HG03457 (cell line): ENCODE measurements around the gene TEX14.

Experiments used
- ATAC-seq: cut with Tn5 transposase; IDR thresholded peaks from one replicate; pipeline ENCODE4 v1.9.1; 2021; ENCODE audit warnings: moderate number of reproducible peaks; ENCODE audit not compliant: unreplicated experiment

The TEX14 gene

DNA sequence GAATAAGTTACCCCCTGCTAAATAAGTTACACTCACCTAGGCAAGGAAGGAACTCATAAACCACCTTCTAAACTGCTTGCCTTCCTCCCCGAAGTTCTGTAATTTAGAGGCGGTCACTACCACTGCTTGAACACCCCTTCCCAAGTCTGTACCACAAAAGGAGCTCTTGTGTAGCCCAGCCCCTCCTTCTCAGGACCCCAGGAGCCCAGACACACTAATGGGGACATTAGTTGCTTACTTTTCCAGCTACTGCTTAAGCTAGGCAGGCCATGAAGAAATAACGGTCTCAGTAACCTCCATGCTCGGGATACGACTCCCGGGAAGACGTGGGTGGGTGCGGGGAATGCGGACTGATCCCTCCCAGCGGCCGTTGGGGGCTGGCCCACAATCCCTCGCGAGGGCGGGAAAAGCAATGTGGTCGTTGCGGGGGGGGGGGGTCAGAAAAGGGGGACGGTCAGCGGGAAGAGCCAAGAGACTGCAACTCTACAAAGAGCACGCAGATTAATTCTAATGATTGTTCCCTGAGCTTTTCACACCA lies at the start of gene TEX14:
TEX14 (minus strand) TSS at position 345 of the 538 bp plus-strand sequence. CDS start 40,044 bp downstream, outside the sequence.
- ATAC-seq = no peak

DNA sequence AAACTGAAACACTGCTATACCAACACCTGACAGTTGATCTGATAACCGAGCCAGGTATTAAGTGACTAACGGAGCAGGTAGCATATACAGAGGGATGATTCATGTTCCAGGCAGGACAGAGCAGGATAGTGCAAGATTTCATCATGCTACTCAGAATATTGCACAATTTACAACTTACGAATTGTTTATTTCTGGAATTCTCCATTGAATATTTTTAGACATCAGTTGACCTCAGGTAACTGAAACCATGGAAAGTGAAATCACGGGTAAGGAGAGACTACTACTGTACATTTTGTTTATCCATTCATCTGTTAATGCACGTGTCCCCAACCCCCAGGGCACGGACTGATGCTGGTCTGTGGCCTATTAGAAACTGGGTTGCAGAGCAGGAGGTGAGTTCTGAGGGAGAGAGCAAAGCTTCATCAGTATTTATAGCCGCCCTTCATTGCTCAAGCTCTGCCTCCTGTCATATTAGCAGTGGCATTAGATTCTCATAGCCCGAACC lies 49.3 kb upstream of the TEX14 start:
- ATAC-seq = no peak

GRCh38 chr17:58734811-58735210 lies 43.0 kb upstream of the TEX14 start:
- ATAC-seq = no peak

GRCh38 chr17:58734040-58734439 lies 42.2 kb upstream of the TEX14 start:
- ATAC-seq = no peak

- no peak for ATAC-seq
Measured at GRCh38 chr17:58730937-58731336, 39.1 kb upstream of the TEX14 start.

GRCh38 chr17:58728798-58729197 lies 37.0 kb upstream of the TEX14 start:
- ATAC-seq = no peak

- no peak for ATAC-seq
Measured at GRCh38 chr17:58722696-58723095, 30.9 kb upstream of the TEX14 start.

DNA sequence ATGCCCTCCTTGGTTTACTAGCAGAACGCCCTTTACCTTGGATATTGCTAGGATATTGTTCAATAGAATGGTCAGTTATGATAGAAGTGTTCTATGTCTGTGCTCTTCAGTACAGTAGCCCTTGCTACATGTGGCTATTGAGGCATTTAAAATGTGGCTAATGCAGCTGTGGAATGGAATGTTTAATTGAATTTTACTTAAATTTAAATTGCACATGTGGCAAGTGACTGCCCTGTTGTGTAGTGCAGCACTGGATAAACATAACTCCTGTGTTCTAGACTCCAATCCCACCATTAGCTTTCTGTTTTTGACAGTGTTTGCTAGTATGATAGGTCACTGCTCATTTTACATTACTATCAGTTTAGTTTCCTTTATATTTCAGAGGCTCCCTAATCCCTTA lies 30.4 kb upstream of the TEX14 start:
- ATAC-seq = no peak

DNA sequence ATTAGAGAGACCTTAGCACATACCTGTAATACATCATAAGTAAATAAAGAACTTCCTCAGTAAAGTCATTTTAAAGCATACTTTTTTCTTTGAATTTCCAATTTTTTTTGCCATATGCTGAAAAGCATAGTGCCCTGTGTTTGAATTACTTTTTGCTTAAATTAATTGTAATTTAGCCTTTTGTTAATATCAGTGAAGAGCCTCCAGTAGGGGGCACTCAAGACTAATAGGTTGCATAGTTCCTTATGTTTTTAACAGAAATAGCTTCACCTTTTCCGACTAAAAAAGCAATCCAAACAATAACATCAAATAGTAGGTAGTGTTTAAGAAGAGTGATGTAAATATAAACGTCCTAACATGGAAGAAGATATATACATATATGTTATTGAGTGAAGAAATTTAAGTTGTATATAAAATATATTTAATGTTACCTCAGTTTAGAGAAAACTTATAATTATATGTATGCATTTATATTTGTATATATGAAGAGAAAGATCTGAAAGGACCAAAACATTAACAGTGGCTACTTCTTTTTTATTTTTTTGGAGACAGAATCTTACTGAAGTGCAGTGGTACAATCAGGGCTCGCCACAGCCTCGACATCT lies 19.2 kb upstream of the TEX14 start:
- ATAC-seq = no peak

DNA sequence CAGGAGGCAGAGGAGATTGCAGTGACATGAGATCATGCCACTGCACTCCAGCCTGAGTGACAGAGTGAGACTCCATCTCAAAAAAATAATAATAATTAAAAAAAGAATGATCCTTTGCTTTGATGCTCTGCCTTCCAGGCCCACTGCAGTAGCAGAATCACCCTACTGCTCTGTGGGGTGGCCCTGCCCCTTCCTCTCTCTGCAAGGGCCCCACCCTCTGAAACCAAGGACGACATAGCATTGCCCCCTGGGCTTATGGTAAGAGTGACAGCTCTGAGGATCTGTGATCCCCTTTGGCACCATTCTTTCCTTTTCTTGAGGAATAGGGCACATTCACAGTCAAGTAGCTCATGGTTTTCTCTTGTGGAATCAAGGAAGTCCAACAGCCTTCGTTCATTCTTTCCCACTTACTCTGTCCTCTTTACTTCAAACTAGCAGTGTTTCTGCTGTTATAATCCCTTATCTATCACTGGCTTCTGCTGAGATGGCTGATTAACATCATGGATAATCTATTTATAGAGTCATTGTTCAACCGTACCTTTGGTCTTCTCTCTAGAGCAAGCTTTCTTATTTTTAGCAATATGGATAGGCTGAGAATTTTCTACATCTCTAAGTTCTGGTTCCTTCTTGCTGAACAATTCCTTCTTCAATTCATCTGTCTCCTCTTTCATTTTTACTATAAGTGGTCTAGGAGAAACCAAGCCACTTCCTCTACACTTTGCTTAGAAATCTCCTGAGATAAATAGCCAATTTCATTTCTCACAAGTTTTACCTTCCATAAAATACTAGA lies 14.7 kb upstream of the TEX14 start:
- ATAC-seq = no peak

GRCh38 chr17:58703916-58704286 lies 12.1 kb upstream of the TEX14 start:
- ATAC-seq = no peak

DNA sequence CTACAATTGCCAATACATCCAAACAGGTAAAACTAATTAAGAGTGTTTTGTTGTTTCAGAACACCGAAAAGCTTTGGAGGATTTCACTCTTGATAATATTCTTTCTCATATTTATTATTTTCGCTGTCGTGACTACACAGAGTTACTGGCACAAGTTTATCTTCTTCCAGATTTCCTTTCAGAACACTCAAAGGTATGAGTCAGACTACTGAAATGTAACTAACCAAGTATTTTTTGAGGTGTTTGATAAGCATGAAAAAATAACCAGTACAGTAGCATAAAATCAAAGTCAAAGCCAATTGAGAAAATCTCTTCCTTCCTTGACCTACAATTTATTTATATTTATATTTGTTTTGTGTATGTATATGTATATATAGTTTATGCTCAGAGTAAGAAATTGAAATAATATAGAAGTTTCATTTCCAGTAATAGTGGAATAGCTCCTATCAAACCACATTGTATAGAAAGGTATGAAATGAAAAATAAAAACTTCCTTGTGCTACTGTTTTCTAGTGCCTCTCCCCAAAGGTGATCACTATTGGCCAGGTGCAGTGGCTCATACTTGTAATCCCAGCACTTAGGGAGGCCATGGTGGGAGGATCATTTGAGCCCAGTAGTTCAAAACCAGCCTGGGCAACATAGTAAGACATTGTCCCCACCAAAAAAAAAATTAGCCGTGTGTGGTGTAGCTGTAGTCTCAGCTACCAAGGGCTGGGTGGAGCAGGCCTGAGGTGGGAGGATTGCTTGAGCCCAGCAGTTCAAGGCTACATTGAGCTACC lies 11.5 kb upstream of the TEX14 start:
- no peak for ATAC-seq

GRCh38 chr17:58702708-58703107 lies 10.9 kb upstream of the TEX14 start:
- no peak for ATAC-seq

GRCh38 chr17:58702045-58702476 lies 10.2 kb upstream of the TEX14 start:
- ATAC-seq = no peak

GRCh38 chr17:58699771-58700170 lies 7.9 kb upstream of the TEX14 start:
- ATAC-seq = no peak

DNA sequence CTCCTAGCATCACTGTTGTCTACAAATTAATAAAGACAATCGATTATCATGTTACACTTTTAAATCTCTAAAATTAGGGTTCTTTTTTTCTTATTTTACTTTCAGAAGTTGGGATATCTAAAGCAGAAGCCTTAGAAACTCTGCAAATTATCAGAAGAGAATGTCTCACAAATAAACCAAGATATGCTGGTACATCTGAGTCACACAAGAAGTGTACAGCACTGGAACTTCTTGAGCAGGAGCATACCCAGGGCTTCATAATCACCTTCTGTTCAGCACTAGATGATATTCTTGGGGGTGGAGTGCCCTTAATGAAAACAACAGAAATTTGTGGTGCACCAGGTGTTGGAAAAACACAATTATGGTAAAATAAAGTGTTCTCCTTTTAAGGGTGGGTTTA lies 3.0 kb upstream of the TEX14 start:
- ATAC-seq = no peak

- ATAC-seq = no peak
Measured at GRCh38 chr17:58694302-58694701, 2.5 kb upstream of the TEX14 start.

DNA sequence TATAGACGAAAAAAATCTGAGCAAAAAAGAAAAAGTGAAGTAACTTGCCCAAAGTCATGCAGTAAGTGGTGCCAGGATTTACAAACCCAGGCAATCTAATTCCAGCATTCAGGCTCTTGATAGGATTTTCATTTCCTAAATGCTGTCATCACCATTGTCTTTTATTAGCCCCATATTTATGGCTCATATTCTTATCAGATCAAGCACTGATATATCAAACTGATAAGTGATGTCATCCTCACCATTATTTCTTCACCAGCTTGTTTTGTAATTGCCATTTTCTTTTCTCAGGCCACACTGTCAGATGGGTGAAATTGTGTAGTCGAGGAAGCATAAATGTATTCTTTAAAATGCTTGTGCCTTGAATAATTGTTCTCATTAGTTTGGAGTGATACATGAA lies 1.9 kb upstream of the TEX14 start:
- ATAC-seq = no peak

DNA sequence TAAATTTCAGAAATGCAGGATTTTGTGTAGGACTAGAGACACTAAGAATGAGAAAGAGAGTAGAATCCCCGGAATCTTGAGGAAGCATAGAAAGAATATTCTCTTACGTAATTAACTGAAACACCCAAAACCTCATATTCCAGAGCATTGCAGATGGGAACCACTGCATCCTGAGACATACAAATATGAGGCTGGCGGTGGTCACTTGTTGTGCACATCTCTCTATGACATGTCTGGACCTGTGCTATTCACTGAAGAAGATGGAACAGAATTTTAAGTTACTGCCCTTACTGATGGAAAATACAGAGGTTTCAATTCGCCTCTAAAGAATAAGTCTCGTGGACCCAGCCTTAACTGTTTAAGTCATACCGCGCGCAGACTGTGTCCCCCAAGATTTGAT lies 1.4 kb upstream of the TEX14 start:
- no peak for ATAC-seq

- ATAC-seq = peak; percentile 93
Measured at GRCh38 chr17:58692239-58693055, 602 bp upstream of the TEX14 start, which contains the start of gene RAD51C. Gene RAD51C (plus strand): TSS chr17:58692602. CDS start chr17:58692644, 42 bp downstream.
